PC-9 (cell line): ENCODE measurements around the gene ELMOD1.

ENCODE experiments used
- EZH2 ChIP-seq: fragments of 200-600 bp; sonication (generic); IDR thresholded peaks from 2 replicates; pipeline ENCODE4 v1.8.0; 2017; ENCODE audit warnings: antibody characterized with exemption, low read depth
- TF ChIP-seq, protein P1 (sequence below): fragments of 200-600 bp; sonication (generic); conservative IDR thresholded peaks from 2 replicates; pipeline ENCODE4 v1.6.1; 2017; ENCODE audit warnings: mixed run types, antibody characterized with exemption, mild to moderate bottlenecking, moderate library complexity

DNA sequence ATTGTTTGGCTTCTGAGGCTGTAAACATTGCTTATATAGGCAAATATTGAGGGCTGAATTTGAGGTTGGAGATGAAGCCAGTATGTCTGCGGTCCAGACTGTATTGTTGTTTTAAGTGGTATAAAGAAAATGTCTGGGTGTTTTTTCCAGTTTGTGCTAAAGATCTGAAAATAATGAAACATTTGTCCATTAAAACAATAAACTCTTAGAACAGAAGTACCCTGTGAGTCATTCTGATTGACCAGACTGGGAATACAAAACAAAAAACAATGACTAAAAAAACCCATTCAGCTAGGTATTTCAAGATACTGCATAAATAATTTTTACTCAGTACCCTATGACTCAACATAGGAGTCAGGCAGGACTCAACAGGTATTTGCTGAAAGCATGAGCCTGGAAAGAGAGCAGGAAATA is 45.8 kb upstream of the ELMOD1 start:
- TF ChIP-seq, protein P1, sequence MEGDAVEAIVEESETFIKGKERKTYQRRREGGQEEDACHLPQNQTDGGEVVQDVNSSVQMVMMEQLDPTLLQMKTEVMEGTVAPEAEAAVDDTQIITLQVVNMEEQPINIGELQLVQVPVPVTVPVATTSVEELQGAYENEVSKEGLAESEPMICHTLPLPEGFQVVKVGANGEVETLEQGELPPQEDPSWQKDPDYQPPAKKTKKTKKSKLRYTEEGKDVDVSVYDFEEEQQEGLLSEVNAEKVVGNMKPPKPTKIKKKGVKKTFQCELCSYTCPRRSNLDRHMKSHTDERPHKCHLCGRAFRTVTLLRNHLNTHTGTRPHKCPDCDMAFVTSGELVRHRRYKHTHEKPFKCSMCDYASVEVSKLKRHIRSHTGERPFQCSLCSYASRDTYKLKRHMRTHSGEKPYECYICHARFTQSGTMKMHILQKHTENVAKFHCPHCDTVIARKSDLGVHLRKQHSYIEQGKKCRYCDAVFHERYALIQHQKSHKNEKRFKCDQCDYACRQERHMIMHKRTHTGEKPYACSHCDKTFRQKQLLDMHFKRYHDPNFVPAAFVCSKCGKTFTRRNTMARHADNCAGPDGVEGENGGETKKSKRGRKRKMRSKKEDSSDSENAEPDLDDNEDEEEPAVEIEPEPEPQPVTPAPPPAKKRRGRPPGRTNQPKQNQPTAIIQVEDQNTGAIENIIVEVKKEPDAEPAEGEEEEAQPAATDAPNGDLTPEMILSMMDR, result no peak
- no peak for TF ChIP-seq EZH2
